Esophagus muscularis mucosa (tissue), 4 donors: ENCODE measurements around the gene UPK2. TPM values are rescaled to one million over a fixed set of nuclear protein-coding genes. Genes with fewer than 3 reads are reported as not detected.
A peak's percentile ranks its signal among the peaks of the same experiment; 100 is the strongest.

Experiments
- DNase-seq: peaks from one replicate; pipeline ENCODE4 v3.0.0-alpha.2; 2017; ENCODE audit errors: extremely low spot score
- H3K27ac ChIP-seq, 4 donors: fragments of 200-600 bp; sonication (generic); replicated peaks in 1 of 4; 1 replicate in 3 of 4; 2 replicates in 1 of 4; pipeline ENCODE4 v1.5.1; 2016 to 2019; ENCODE audit warnings: mild to moderate bottlenecking in 1 of 4
- H3K27me3 ChIP-seq, 4 donors: fragments of 200-600 bp; sonication (generic); one replicate each; pipeline versions ENCODE4 v1.5.1 to v1.6.0; 2016 to 2019
- H3K36me3 ChIP-seq, 4 donors: fragments of 200-600 bp; sonication (generic); one replicate each; pipeline ENCODE4 v1.5.1; 2016 to 2019
- H3K4me1 ChIP-seq, 4 donors: fragments of 200-600 bp; sonication (generic); one replicate each; pipeline ENCODE4 v1.5.1; 2016 to 2019
- H3K4me3 ChIP-seq, 4 donors: fragments of 200-600 bp; sonication (generic); 1 replicate in 2 of 4; 2 replicates in 2 of 4; pipeline ENCODE4 v1.5.1; 2016 to 2019; ENCODE audit warnings: mild to moderate bottlenecking in 4 of 4, moderate library complexity in 1 of 4
- H3K9me3 ChIP-seq, 4 donors: fragments of 200-600 bp; sonication (generic); 1 replicate in 3 of 4; 2 replicates in 1 of 4; pipeline ENCODE4 v1.5.1; 2016 to 2019
- CTCF ChIP-seq, 3 experiments: fragments of 200-600 bp in 2 of 3; fragments of 450-650 bp in 1 of 3; sonication (generic) in 2 of 3; IDR thresholded peaks; one replicate each; pipeline ENCODE4 v1.5.1; 2017 to 2019; ENCODE audit warnings: antibody characterized with exemption in 3 of 3, mild to moderate bottlenecking in 2 of 3, moderate library complexity in 1 of 3
- EP300 ChIP-seq: sonication (generic); formaldehyde crosslinking; IDR thresholded peaks from one replicate; pipeline ENCODE4 v1.6.1; 2017; ENCODE audit warnings: antibody characterized with exemption
- POLR2A ChIP-seq: fragments of 450-650 bp; IDR thresholded peaks from one replicate; pipeline ENCODE4 v1.6.1; 2017; ENCODE audit warnings: antibody characterized with exemption, moderate library complexity, mild to moderate bottlenecking, low read depth
- POLR2AphosphoS5 ChIP-seq, 2 donors: sonication (generic); formaldehyde crosslinking; IDR thresholded peaks; one replicate each; pipeline ENCODE4 v1.6.1; 2017; ENCODE audit warnings: antibody characterized with exemption in 2 of 2
- WGBS: methylation state at CpG from one replicate; pipeline ENCODE4 v1.1.5; 2018; 5-methylcytosine and 5-hydroxymethylcytosine counted together
- intact Hi-C: fragments of 100-400 bp; cut with DNase I; formaldehyde crosslinking; loops from one replicate; pipeline ENCODE4 v1.15.1; 2023
- total RNA-seq, 4 donors: library from RNA; depleted of rRNA; stranded (reverse); fragments of >200 nt; gene quantifications; one replicate each; pipeline versions ENCODE4 v1.1.0 to v1.2.1, GENCODE V29; 2016

Gene UPK2
- total RNA-seq, 4 donors from 2014 or later = not detected

- intact Hi-C loops = no loop called here
- Histone ChIP-seq H3K36me3 (no peaks in the 10 kb centered on the region), H3K27me3 (no peaks in the 10 kb centered on the region), H3K27ac (peak overlapping the region; percentile 90 to 98 (median 96)), H3K4me3 (peak overlapping the region; percentile 93 to 97 (median 94)), H3K9me3 (no peaks in the 10 kb centered on the region), H3K4me1 (peaks cover 98 to 100% (median 100%) of the 10 kb centered on the region in 4 donors)
- TF ChIP-seq POLR2AphosphoS5 (IDR thresholded peaks at IDR 0.05) = no peak
- TF ChIP-seq POLR2A = peak; percentile 8
- TF ChIP-seq CTCF (IDR thresholded peaks at IDR 0.05) = no peak
- TF ChIP-seq EP300 = no peak
- DNase-seq = no peak
- 9% methylated on average over 8 of the region's 13 CpGs for WGBS
Measured at GRCh38 chr11:118918686-118919280, 37.3 kb upstream of the UPK2 start.

DNA sequence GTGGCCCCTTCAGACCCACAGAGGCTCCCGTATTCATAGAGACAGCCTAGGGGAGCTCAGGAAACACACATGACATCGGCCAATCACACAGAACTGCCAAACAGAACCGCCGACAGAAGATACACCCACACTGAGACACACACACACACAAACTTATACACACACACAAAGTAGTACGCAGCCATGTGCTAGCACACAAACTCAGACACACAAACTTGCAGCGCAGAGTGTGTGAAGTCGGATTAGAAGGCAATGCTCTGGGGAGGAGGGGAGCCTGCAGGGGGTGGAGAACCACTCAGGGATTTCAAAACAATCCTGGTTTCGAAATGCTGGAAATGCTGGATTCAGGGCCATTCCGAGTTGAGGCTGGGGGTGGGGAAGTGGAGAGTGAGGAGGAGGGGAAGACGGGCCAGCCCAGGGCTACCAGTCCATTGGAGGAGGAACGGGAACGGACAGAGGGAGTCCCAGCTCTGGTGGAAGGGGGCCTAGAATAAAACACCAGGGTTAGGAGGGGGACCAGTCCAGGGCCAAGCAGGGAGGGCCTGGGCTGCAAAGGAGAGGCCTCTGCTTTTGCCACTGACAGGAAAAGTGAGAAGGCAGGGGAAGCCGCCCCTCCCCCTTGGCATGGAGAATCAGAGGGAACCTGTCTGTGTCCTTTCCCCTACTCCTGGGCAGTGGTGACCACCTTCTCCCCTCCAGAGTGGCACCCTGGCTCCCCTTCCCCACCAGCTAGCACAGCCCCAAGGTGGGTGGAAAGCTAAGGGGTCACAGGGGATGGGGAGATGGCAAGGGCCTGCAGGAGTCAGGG is 34.8 kb upstream of the UPK2 start:
- intact Hi-C loops = no loop called here
- TF ChIP-seq POLR2AphosphoS5 (IDR thresholded peaks at IDR 0.05) = peak in 1 of 2 donors; percentile 46
- TF ChIP-seq EP300 = no peak
- H3K4me1 ChIP-seq = peaks cover 81 to 87% (median 84%) of the 10 kb centered on the region in 4 donors
- no peaks in the 10 kb centered on the region for H3K36me3 ChIP-seq
- no peaks in the 10 kb centered on the region for H3K9me3 ChIP-seq
- no peaks in the 10 kb centered on the region for H3K27me3 ChIP-seq
- peak; percentile 96 for DNase-seq
- 5% methylated on average over 12 of the region's 13 CpGs for WGBS
- H3K4me3 ChIP-seq = peak overlapping the region; percentile 93 to 97 (median 94)
- peak overlapping the region; percentile 90 to 98 (median 96) for H3K27ac ChIP-seq

- Histone ChIP-seq H3K27me3 (no peaks in the 10 kb centered on the region), H3K27ac (peak overlapping the region; percentile 90 to 98 (median 96)), H3K4me3 (peak overlapping the region; percentile 93 to 97 (median 94)), H3K9me3 (no peaks in the 10 kb centered on the region), H3K4me1 (peaks cover 76 to 87% (median 84%) of the 10 kb centered on the region in 4 donors), H3K36me3 (no peaks in the 10 kb centered on the region)
- intact Hi-C loops = loop anchor here (2.0 kb wide), 1 partner anchor 13 kb away; no protein-coding TSS in a partner anchor
- no CpG with 5 or more reads among the region's 20 CpGs for WGBS
- no peak for DNase-seq
- no peak for TF ChIP-seq CTCF (IDR thresholded peaks at IDR 0.05)
- TF ChIP-seq POLR2AphosphoS5 (IDR thresholded peaks at IDR 0.05) = peak in 1 of 2 donors; percentile 88
- peak; percentile 58 for TF ChIP-seq POLR2A
- no peak for TF ChIP-seq EP300
Measured at GRCh38 chr11:118921929-118922744, 34.0 kb upstream of the UPK2 start.

DNA sequence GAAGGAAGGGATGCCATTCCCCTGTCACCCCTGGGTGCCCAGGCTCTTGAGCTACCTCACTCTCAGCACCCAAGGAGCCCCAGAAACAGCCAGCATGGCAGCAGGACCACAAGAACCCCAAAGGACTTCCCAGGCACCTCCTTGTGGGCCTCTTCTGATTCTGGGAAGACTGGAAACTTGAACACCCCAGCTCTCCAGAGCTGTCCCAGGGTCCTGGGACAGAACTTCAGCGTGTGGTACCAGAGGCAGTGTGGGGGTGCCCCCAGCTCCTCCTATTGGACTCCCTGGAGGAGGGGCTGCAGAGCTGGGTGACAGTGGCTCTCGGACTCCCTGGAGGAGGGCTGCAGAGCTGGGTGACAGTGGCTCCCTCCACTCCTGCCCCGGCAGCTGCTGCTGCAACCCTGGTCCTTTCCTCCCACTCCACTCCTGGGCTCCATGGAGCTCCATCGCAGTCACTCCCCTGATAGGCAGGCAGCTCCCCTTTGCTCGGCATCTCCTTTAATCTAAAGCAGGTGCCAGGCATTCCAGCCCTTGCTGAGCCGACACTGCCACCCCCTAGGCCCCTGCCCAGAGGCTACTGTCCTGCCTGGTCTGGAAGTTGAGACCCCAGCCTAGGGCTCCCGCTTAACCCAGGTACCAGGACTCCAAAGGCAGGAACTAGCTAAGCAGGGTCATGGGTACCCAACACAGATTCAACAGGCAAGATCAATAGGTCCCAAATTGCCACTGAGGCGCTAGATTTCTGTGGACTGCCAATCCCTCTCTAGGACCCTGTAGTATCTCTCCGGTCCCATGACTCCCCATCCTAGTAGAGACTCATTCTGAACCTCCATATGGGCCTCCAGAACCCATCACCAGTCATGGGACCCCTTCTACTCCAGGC is 33.1 kb upstream of the UPK2 start:
- H3K9me3 ChIP-seq = no peaks in the 10 kb centered on the region
- H3K36me3 ChIP-seq = no peaks in the 10 kb centered on the region
- peak overlapping the region; percentile 93 to 97 (median 94) for H3K4me3 ChIP-seq
- TF ChIP-seq POLR2A (no peak), POLR2AphosphoS5 (IDR thresholded peaks at IDR 0.05) (no peak), CTCF (IDR thresholded peaks at IDR 0.05) (no peak), EP300 (no peak)
- DNase-seq = no peak
- H3K4me1 ChIP-seq = peaks cover 74 to 87% (median 84%) of the 10 kb centered on the region in 4 donors
- no peaks in the 10 kb centered on the region for H3K27me3 ChIP-seq
- 34% methylated on average over 8 of the region's 9 CpGs for WGBS
- intact Hi-C loops = loop anchor here (2.0 kb wide), 1 partner anchor 14 kb away; no protein-coding TSS in a partner anchor
- peak overlapping the region; percentile 90 to 98 (median 96) for H3K27ac ChIP-seq
